Ascending aorta (tissue), 2 donors: Measurements from ENCODE around the gene MOB4. TPM values are rescaled to one million over a fixed set of nuclear protein-coding genes. Genes with fewer than 3 reads are reported as not detected.
A peak's percentile ranks its signal among the peaks of the same experiment; 100 is the strongest.

Experiments used
- DNase-seq, 2 donors: peaks; one replicate each; pipeline ENCODE4 v3.0.0-alpha.2; 2019; ENCODE audit warnings: low spot score in 2 of 2
- H3K27ac ChIP-seq, 2 donors: fragments of 200-600 bp; sonication (generic); one replicate each; pipeline ENCODE4 v1.5.1; 2016 to 2017; ENCODE audit warnings: mild to moderate bottlenecking in 1 of 2
- H3K27me3 ChIP-seq: fragments of 200-600 bp; sonication (generic); one replicate; pipeline ENCODE4 v1.5.1; 2017
- H3K36me3 ChIP-seq, 2 donors: fragments of 200-600 bp; sonication (generic); one replicate each; pipeline ENCODE4 v1.5.1; 2016
- H3K4me1 ChIP-seq, 2 donors: fragments of 200-600 bp; sonication (generic); one replicate each; pipeline ENCODE4 v1.5.1; 2016 to 2017; ENCODE audit warnings: mild to moderate bottlenecking in 1 of 2
- H3K4me3 ChIP-seq, 2 donors: fragments of 200-600 bp; sonication (generic); one replicate each; pipeline ENCODE4 v1.5.1; 2016 to 2017; ENCODE audit warnings: mild to moderate bottlenecking in 1 of 2
- H3K9me3 ChIP-seq, 2 donors: fragments of 200-600 bp; sonication (generic); one replicate each; pipeline ENCODE4 v1.5.1; 2016
- CTCF ChIP-seq, 3 experiments: fragments of 200-600 bp in 2 of 3; fragments of 450-650 bp in 1 of 3; sonication (generic) in 2 of 3; IDR thresholded peaks; one replicate each; pipeline ENCODE4 v1.5.1; 2016 to 2019; ENCODE audit warnings: antibody characterized with exemption in 3 of 3, mild to moderate bottlenecking in 1 of 3, moderate library complexity in 1 of 3
- intact Hi-C: fragments of 100-400 bp; cut with DNase I; formaldehyde crosslinking; loops from one replicate; pipeline ENCODE4 v1.15.1; 2023
- total RNA-seq: library from RNA; depleted of rRNA; stranded (reverse); fragments of >200 nt; gene quantifications from one replicate; pipeline ENCODE4 v1.1.0, GENCODE V29; 2016

The MOB4 gene
- total RNA-seq, 1 donor from 2014 or later: 29.2 TPM

DNA sequence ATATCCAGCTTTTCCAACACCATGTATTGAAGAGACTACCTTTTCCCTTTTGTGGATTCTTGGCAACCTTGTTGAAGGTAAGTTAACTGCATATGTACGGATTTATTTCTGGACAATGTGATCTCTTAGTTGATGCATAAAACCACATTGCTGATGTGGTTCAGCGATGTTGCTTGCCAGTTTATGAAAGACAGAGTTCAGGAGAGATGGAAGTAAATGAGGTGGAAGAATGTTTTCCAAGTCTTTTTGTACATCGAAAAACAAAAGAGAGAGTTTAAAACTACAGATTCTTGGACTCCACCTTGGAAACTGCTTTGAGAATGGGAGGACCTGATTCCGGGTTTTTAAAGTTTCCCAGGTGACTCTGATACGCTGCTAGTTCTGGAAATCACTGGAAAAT, 43.8 kb downstream of the MOB4 start:
- no peaks in the 10 kb centered on the region for H3K27me3 ChIP-seq

DNA sequence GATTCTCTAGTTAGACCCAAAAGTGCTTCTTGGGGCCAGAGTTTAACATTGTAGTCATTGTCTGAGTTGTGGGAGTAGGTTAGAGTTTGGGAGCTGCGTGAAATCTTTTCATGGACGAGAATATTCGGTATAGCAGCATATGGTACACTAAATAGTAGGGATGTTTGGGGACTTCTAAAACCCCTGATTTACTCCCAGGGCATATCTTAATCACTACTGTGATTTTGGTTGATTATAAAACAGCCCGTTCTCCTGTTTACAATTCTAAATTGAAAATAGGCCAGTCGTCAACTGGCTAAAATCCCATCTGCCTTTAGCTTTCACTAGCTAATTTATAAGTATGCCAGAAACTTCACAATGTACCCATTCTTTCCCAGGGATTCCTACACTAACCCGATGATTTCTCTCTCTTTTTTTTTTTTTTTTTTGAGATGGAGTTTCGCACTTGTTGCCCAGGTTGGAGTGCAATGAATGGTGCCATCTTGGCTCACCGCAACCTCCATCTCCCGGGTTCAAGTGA, 44.3 kb downstream of the MOB4 start:
- Histone ChIP-seq H3K9me3 (no peaks in the 10 kb centered on the region), H3K36me3 (peaks cover 0 to 18% of the 10 kb centered on the region in 2 donors), H3K27ac (no peak overlapping the region), H3K4me1 (no peaks in the 10 kb centered on the region), H3K4me3 (no peak overlapping the region), H3K27me3 (no peaks in the 10 kb centered on the region)
- DNase-seq: no peak
- intact Hi-C loops: no loop called here
- no peak for TF ChIP-seq CTCF (IDR thresholded peaks at IDR 0.05)

More for the DNA sequence above, 43.8 kb downstream of the MOB4 start:
- DNase-seq: no peak
- Histone ChIP-seq H3K9me3 (no peaks in the 10 kb centered on the region), H3K4me3 (no peak overlapping the region), H3K27ac (no peak overlapping the region), H3K4me1 (no peaks in the 10 kb centered on the region), H3K36me3 (peaks cover 2 to 23% of the 10 kb centered on the region in 2 donors)
- intact Hi-C loops: no loop called here
- no peak for TF ChIP-seq CTCF (IDR thresholded peaks at IDR 0.05)

- intact Hi-C loops: no loop called here
- no peak overlapping the region for H3K4me3 ChIP-seq
- H3K9me3 ChIP-seq: no peaks in the 10 kb centered on the region
- no peak for TF ChIP-seq CTCF (IDR thresholded peaks at IDR 0.05)
- DNase-seq: no peak
- no peaks in the 10 kb centered on the region for H3K27me3 ChIP-seq
- peaks cover 4 to 11% of the 10 kb centered on the region in 2 donors for H3K36me3 ChIP-seq
- peaks cover 0 to 2% of the 10 kb centered on the region in 2 donors for H3K4me1 ChIP-seq
- H3K27ac ChIP-seq: no peak overlapping the region
Measured at GRCh38 chr2:197571627-197572271, 55.9 kb downstream of the MOB4 start.

DNA sequence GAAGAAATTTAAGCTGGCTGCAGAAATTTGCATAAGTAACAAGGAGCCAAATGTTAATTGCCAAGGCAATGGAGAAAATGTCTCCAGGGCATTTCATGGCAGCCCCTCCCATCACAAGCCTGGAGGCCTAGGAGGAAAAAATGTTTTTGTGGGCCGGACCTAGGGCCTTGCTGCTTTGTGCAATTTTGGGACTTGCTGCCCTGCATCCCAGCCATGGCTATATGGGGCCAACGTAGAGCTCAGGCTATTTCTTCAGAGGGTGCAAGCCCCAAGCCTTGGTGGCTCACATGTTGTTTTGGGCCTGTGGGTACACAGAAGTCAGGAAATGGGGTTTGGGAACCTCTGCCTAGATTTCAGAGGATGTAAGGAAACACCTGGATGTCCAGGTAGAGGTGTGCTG, 57.7 kb downstream of the MOB4 start:
- peaks cover 0 to 5% of the 10 kb centered on the region in 2 donors for H3K4me1 ChIP-seq
- DNase-seq: no peak
- no peaks in the 10 kb centered on the region for H3K9me3 ChIP-seq
- no peaks in the 10 kb centered on the region for H3K27me3 ChIP-seq
- no peak overlapping the region for H3K4me3 ChIP-seq
- TF ChIP-seq CTCF (IDR thresholded peaks at IDR 0.05): no peak
- no peak overlapping the region for H3K27ac ChIP-seq
- peaks cover 0 to 10% of the 10 kb centered on the region in 2 donors for H3K36me3 ChIP-seq
- intact Hi-C loops: no loop called here

DNA sequence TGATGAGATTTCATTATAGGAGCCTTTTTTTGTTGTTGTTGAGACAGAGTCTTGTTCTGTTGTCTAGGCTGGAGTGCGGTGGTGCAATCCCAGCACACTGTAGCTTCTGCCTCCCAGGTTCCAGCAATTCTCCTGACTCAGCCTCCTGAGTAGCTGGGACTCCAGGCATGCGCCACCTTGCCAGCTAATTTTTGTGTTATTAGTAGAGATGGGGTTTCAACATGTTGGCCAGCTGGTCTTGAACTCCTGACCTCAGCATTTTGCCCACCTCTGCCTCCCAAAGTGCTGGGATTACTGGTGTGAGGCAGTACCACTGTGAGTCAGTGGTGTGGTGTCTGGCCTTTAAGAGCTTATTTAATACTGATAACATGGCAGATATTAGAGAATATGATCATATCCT, 60.1 kb downstream of the MOB4 start:
- no peak for TF ChIP-seq CTCF (IDR thresholded peaks at IDR 0.05)
- intact Hi-C loops: no loop called here
- peak in 1 of 2 donors; percentile 72 for DNase-seq
- Histone ChIP-seq H3K9me3 (no peaks in the 10 kb centered on the region), H3K4me1 (peaks cover 0 to 5% of the 10 kb centered on the region in 2 donors), H3K4me3 (no peak overlapping the region), H3K36me3 (peaks cover 0 to 7% of the 10 kb centered on the region in 2 donors), H3K27me3 (no peaks in the 10 kb centered on the region), H3K27ac (no peak overlapping the region)
